HL-60 (cell line): ENCODE measurements around the gene NRIP1.

ENCODE experiments used
- DNase-seq, 2 experiments: peaks; one replicate each; pipeline ENCODE4 v3.0.0-alpha.2; 2010 to 2020; ENCODE audit warnings: low read depth in 1 of 2, low spot score in 1 of 2
- H3K27ac ChIP-seq: fragments of 250-450 bp; sonication (Bioruptor Pico); replicated peaks from 2 replicates; pipeline ENCODE4 v1.5.1; 2020; ENCODE audit warnings: mild to moderate bottlenecking, moderate library complexity
- H3K27me3 ChIP-seq: fragments of 250-450 bp; sonication (Bioruptor Pico); 2 replicates; pipeline ENCODE4 v1.5.1; 2021; ENCODE audit warnings: mild to moderate bottlenecking, moderate library complexity; ENCODE audit not compliant: insufficient read depth, poor library complexity, severe bottlenecking
- H3K4me3 ChIP-seq: replicated peaks from 2 replicates; pipeline ENCODE4 v1.5.1; 2011; ENCODE audit warnings: mild to moderate bottlenecking, control low read depth, low read length; ENCODE audit not compliant: insufficient read depth
- GABPA ChIP-seq: IDR thresholded peaks from 2 replicates; pipeline ENCODE4 v1.6.1; 2012; ENCODE audit warnings: low read depth
- POLR2AphosphoS5 ChIP-seq: IDR thresholded peaks from 2 replicates; pipeline ENCODE4 v1.6.1; 2012; ENCODE audit warnings: low read depth
- SPI1 ChIP-seq: IDR thresholded peaks from 2 replicates; pipeline ENCODE4 v1.6.1; 2012; ENCODE audit warnings: low read depth, mild to moderate bottlenecking, borderline replicate concordance
- TF ChIP-seq, protein P1 (sequence below): IDR thresholded peaks from one replicate; pipeline ENCODE4 v1.5.1; 2011; ENCODE audit warnings: low read length, control low read depth, inconsistent platforms; ENCODE audit not compliant: insufficient read depth
- TF ChIP-seq, protein P2 (sequence below): IDR thresholded peaks from 2 replicates; pipeline ENCODE4 v1.6.1; 2012; ENCODE audit warnings: low read depth; ENCODE audit not compliant: insufficient replicate concordance

NRIP1 gene

DNA sequence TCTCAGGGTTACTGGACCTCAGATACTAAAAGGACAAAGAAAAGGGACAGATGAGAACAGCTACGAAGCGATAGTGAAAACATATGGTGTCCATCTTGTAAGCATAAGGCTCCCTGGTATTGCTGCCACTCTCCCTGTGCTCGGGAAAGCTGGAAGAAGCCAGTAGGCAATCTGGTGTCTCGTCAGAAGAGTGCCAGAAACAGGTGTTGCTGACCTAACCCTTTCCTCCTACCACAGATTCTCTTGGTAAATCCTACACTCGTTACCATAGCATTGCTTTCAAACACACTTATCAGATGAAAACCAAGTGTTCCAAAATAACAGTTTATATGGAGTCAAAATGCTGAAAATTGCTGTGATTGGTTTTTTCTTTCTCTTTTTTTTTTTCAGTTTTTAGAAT is 146.3 kb downstream of the NRIP1 start:
- no peak for DNase-seq
- TF ChIP-seq, protein P1, sequence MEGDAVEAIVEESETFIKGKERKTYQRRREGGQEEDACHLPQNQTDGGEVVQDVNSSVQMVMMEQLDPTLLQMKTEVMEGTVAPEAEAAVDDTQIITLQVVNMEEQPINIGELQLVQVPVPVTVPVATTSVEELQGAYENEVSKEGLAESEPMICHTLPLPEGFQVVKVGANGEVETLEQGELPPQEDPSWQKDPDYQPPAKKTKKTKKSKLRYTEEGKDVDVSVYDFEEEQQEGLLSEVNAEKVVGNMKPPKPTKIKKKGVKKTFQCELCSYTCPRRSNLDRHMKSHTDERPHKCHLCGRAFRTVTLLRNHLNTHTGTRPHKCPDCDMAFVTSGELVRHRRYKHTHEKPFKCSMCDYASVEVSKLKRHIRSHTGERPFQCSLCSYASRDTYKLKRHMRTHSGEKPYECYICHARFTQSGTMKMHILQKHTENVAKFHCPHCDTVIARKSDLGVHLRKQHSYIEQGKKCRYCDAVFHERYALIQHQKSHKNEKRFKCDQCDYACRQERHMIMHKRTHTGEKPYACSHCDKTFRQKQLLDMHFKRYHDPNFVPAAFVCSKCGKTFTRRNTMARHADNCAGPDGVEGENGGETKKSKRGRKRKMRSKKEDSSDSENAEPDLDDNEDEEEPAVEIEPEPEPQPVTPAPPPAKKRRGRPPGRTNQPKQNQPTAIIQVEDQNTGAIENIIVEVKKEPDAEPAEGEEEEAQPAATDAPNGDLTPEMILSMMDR, result no peak
- no peak for TF ChIP-seq GABPA
- no peak overlapping the region for H3K27ac ChIP-seq
- no peaks in the 10 kb centered on the region for H3K27me3 ChIP-seq
- H3K4me3 ChIP-seq, result no peak overlapping the region

DNA sequence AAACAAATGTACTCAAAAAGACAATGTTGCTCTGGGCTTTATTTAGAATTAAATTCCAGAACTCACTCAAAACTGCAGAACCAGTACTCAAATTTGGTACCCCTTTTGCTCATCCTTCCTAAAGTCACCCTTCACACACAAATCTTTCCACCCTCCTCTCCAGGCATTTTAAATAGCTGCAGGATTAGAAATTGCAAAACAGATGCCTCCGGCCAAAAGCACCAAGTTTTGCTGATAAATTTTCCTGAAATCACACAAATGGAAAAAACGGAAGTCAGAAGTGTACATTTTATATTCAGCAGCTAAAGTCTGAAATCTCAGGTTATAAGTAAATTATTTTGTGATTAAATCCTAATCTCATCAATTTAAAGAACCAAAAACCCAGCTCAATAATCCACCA is 147.0 kb downstream of the NRIP1 start:
- H3K4me3 ChIP-seq, result no peak overlapping the region
- TF ChIP-seq, protein P1, result no peak
- TF ChIP-seq POLR2AphosphoS5, result no peak
- TF ChIP-seq, protein P2, sequence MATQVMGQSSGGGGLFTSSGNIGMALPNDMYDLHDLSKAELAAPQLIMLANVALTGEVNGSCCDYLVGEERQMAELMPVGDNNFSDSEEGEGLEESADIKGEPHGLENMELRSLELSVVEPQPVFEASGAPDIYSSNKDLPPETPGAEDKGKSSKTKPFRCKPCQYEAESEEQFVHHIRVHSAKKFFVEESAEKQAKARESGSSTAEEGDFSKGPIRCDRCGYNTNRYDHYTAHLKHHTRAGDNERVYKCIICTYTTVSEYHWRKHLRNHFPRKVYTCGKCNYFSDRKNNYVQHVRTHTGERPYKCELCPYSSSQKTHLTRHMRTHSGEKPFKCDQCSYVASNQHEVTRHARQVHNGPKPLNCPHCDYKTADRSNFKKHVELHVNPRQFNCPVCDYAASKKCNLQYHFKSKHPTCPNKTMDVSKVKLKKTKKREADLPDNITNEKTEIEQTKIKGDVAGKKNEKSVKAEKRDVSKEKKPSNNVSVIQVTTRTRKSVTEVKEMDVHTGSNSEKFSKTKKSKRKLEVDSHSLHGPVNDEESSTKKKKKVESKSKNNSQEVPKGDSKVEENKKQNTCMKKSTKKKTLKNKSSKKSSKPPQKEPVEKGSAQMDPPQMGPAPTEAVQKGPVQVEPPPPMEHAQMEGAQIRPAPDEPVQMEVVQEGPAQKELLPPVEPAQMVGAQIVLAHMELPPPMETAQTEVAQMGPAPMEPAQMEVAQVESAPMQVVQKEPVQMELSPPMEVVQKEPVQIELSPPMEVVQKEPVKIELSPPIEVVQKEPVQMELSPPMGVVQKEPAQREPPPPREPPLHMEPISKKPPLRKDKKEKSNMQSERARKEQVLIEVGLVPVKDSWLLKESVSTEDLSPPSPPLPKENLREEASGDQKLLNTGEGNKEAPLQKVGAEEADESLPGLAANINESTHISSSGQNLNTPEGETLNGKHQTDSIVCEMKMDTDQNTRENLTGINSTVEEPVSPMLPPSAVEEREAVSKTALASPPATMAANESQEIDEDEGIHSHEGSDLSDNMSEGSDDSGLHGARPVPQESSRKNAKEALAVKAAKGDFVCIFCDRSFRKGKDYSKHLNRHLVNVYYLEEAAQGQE, result no peak
- no peak for TF ChIP-seq SPI1
- no peak for TF ChIP-seq GABPA
- no peaks in the 10 kb centered on the region for H3K27me3 ChIP-seq
- no peak for DNase-seq
- H3K27ac ChIP-seq, result no peak overlapping the region

DNA sequence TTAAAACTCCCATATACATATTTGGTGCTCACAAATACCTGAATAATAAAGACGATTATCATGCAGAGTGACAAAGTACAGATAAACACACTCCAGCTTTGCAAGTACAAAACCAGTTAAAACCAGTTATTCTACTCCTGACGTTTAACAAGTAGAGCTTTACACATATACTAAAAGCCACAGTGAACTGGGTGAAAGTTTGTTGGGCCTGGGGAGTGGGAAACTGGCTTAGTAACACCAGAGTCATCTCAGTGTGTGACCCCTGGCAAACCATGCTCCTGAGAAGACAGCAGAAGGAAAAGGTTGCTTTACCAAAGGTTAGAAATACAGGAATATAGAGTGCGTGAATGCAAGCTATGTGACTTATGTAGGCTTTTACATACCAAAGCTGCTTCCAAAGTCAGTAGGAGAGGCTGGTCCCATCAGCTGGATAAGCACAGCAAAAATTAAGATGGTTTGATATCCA is 148.1 kb downstream of the NRIP1 start:
- no peak overlapping the region for H3K27ac ChIP-seq

DNA sequence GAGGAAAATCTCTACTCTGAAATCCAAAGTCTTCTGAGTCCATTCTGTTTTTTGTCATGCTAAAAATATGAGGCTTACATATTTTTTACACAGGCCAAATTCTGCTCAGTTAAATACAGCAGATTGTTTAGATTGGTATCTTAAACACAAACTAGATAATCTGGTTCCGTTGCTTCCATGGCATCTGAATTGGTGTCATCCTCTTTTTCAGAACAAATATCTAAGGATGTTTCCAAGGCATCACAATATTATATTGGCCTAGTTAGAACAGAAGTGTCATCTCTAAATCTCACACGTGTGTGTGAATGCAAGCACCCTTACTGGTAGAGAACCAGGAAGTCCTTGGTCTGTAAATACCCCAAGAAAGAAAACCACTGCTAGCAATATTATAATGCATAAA is 151.2 kb downstream of the NRIP1 start:
- Histone ChIP-seq H3K27ac (no peak overlapping the region), H3K4me3 (no peak overlapping the region), H3K27me3 (no peaks in the 10 kb centered on the region)
- no peak for DNase-seq
- no peak for TF ChIP-seq SPI1
- no peak for TF ChIP-seq POLR2AphosphoS5
- TF ChIP-seq GABPA, result no peak
- TF ChIP-seq, protein P1, result no peak
- TF ChIP-seq, protein P2, result no peak

More for the DNA sequence above, 148.1 kb downstream of the NRIP1 start:
- no peaks in the 10 kb centered on the region for H3K27me3 ChIP-seq
- TF ChIP-seq SPI1 (no peak), POLR2AphosphoS5 (no peak), GABPA (no peak)
- TF ChIP-seq, protein P1, result no peak
- no peak for DNase-seq
- H3K4me3 ChIP-seq, result no peak overlapping the region
